GM12874 (cell line): ENCODE data around the gene SYNPO2L.

Source experiments
- CTCF ChIP-seq: IDR thresholded peaks from 2 replicates; pipeline ENCODE4 v1.5.1; 2011; ENCODE audit warnings: low read depth, mild to moderate bottlenecking, control low read depth, low read length, moderate library complexity; ENCODE audit not compliant: insufficient read depth

Gene SYNPO2L

GRCh38 chr10:73601486-73601921 lies 54.3 kb downstream of the SYNPO2L start:
- TF ChIP-seq CTCF = no peak

- no peak for TF ChIP-seq CTCF
These were observed 58.5 kb downstream of the SYNPO2L start for GRCh38 chr10:73597346-73597745.
